GM12878 (cell line): ENCODE results near the gene ABCA2. TPM values are rescaled to one million over a fixed set of nuclear protein-coding genes. Genes with fewer than 3 reads are reported as not detected.

Experiments
- ATAC-seq: fragments of 200-7000 bp; cut with Tn5 transposase; 3 replicates; pipeline ENCODE4 v1.9.1; 2020; ENCODE audit warnings: mild to moderate bottlenecking, moderate library complexity
- BruUV-seq: library from RNA; stranded (reverse); fragments of 400-500 nt; replicated peaks from 2 replicates; lab custom pipeline; 2021; lab: Mats Ljungman, UMichigan
- CTCF ChIA-PET: fragments of 300-600 bp; sonication (Branson Sonifier 250); formaldehyde crosslinking; extraction: SDS; loops from one replicate; lab custom pipeline; 2021; ENCODE audit warnings: inconsistent platforms; lab: Yijun Ruan, JAX
- POLR2A ChIA-PET: fragments of 350-600 bp; formaldehyde crosslinking; extraction: SDS; loops from one replicate; lab custom pipeline; 2021; ENCODE audit warnings: inconsistent platforms; lab: Charles Lee
- RAD21 ChIA-PET: fragments of 300-600 bp; sonication (Branson Sonifier 250); formaldehyde crosslinking; loops from one replicate; lab custom pipeline; 2023; ENCODE audit warnings: antibody characterized with exemption; ENCODE audit not compliant: unreplicated experiment; lab: Charles Lee
- SMC1A ChIA-PET: fragments of 300-600 bp; sonication (Branson Sonifier 250); formaldehyde crosslinking; loops from one replicate; lab custom pipeline; 2023; ENCODE audit not compliant: unreplicated experiment, uncharacterized antibody; lab: Charles Lee
- DNase-seq: peaks from one replicate; pipeline ENCODE4 v3.0.0-alpha.2; 2011; ENCODE audit warnings: low read depth, low spot score
- FAIRE-seq: peaks from 3 replicates; lab custom pipeline; 2011; peaks lifted over from hg19 to GRCh38; lab: Jason Lieb, UNC
- H2AFZ ChIP-seq: 2 replicates; pipeline ENCODE4 v1.6.0; 2011; ENCODE audit warnings: low read depth, low read length, control low read depth; ENCODE audit not compliant: control insufficient read depth
- H3K27ac ChIP-seq: 2 replicates; pipeline ENCODE4 v1.5.1; 2011; ENCODE audit warnings: control low read depth; ENCODE audit not compliant: control insufficient read depth, insufficient read depth
- H3K27me3 ChIP-seq, 2 experiments: replicated peaks in 1 of 2; 2 replicates each; pipeline versions ENCODE4 v1.6.0 to v1.6.1; 2011; ENCODE audit warnings: low read length in 1 of 2; ENCODE audit not compliant: control insufficient read depth in 2 of 2, insufficient read depth in 2 of 2
- H3K36me3 ChIP-seq, 2 experiments: 2 replicates each; pipeline ENCODE4 v1.5.1; 2011; ENCODE audit warnings: low read length in 1 of 2; ENCODE audit not compliant: control insufficient read depth in 2 of 2, insufficient read depth in 2 of 2
- H3K4me1 ChIP-seq: 2 replicates; pipeline ENCODE4 v1.6.1; 2011; ENCODE audit warnings: mild to moderate bottlenecking, low read length, moderate library complexity, mixed read lengths; ENCODE audit not compliant: control insufficient read depth, insufficient read depth
- H3K4me2 ChIP-seq: 2 replicates; pipeline ENCODE4 v1.6.0; 2011; ENCODE audit warnings: control low read depth; ENCODE audit not compliant: control insufficient read depth, insufficient read depth
- H3K4me3 ChIP-seq: fragments of 200-600 bp; sonication (generic); 2 replicates; pipeline ENCODE4 v1.5.1; 2016
- H3K79me2 ChIP-seq: 2 replicates; pipeline ENCODE4 v1.6.0; 2011; ENCODE audit warnings: low read length; ENCODE audit not compliant: control insufficient read depth, insufficient read depth
- H3K9ac ChIP-seq: 2 replicates; pipeline ENCODE4 v1.8.0; 2011; ENCODE audit warnings: low read length, control low read depth, mixed read lengths; ENCODE audit not compliant: control insufficient read depth, insufficient read depth
- H3K9me3 ChIP-seq: replicated peaks from 3 replicates; pipeline ENCODE4 v1.5.1; 2011; ENCODE audit warnings: mild to moderate bottlenecking, low read length; ENCODE audit not compliant: control insufficient read depth, insufficient read depth
- H4K20me1 ChIP-seq: 2 replicates; pipeline ENCODE4 v1.6.0; 2011; ENCODE audit not compliant: control insufficient read depth, insufficient read depth
- ESRRA ChIP-seq: IDR thresholded peaks from 2 replicates; pipeline ENCODE4 v1.6.1; 2012; ENCODE audit warnings: mild to moderate bottlenecking, low read length, improper control_type of control experiment
- EZH2 ChIP-seq: IDR thresholded peaks from 2 replicates; pipeline ENCODE4 v1.6.1; 2012; ENCODE audit warnings: low read depth, mild to moderate bottlenecking, control low read depth, inconsistent platforms, low read length, borderline replicate concordance; ENCODE audit not compliant: control insufficient read depth
- SPI1 ChIP-seq: IDR thresholded peaks from 2 replicates; pipeline ENCODE4 v1.6.1; 2011; ENCODE audit warnings: low read depth, mild to moderate bottlenecking, low read length, moderate library complexity, borderline replicate concordance; ENCODE audit not compliant: insufficient read depth
- SREBF1 ChIP-seq: IDR thresholded peaks from 2 replicates; pipeline ENCODE4 v1.6.1; 2012; ENCODE audit warnings: mild to moderate bottlenecking, low read length
- SUZ12 ChIP-seq: fragments of 200-600 bp; sonication (generic); IDR thresholded peaks from one replicate; pipeline ENCODE4 v1.6.1; 2018; ENCODE audit warnings: antibody characterized with exemption, mild to moderate bottlenecking; ENCODE audit not compliant: unreplicated experiment
- ZNF622 ChIP-seq: fragments of 450-650 bp; IDR thresholded peaks from 2 replicates; pipeline ENCODE4 v1.6.1; 2017; ENCODE audit warnings: mild to moderate bottlenecking, inconsistent platforms
- WGBS: methylation state at CpG from one replicate; pipeline ENCODE4 v1.1.6; 2016; ENCODE audit warnings: low lambda C conversion rate; ENCODE audit not compliant: insufficient replicate concordance, insufficient coverage; ENCODE audit errors: missing lambda C conversion rate; 5-methylcytosine and 5-hydroxymethylcytosine counted together
- in situ Hi-C: fragments of 300-500 bp; cut with MboI; formaldehyde crosslinking; loops from 9 replicates; pipeline ENCODE4 v1.14.3; 2018; ENCODE audit warnings: mixed read lengths
- intact Hi-C: fragments of 100-400 bp; cut with micrococcal nuclease; formaldehyde crosslinking; loops from one replicate; pipeline ENCODE4 v1.14.2; 2022; ENCODE audit not compliant: unreplicated experiment
- polyA plus RNA-seq, 11 experiments: library from polyadenylated mRNA; depleted of rRNA in 4 of 11; unstranded in 6 of 11; stranded (reverse) in 5 of 11; fragments of >200 nt; fragmentation: Nextera tagmentation in 4 of 11; fragmentation: Illumina TruSeq in 1 of 11; extraction: Ambion mirVana in 4 of 11; extraction: Trizol in 1 of 11; gene quantifications; 1 replicate in 1 of 11; 2 replicates in 10 of 11; pipeline versions ENCODE4 v1.2.1 to v1.2.3, GENCODE V29; 2011 to 2016; ENCODE audit warnings: inconsistent platforms in 2 of 11, missing spikeins in 2 of 11, low read depth in 1 of 11
- total RNA-seq, 4 experiments: library from RNA; depleted of rRNA in 3 of 4; stranded (reverse); fragments of >200 nt in 3 of 4; fragmentation: Illumina TruSeq in 1 of 4; extraction: Trizol in 1 of 4; gene quantifications; 2 replicates each; pipeline versions ENCODE4 v1.2.1 to v1.2.3, GENCODE V29; 2013 to 2021

ABCA2 gene
- total and polyA plus RNA-seq, 10 of the 15 experiments (the other 5 are each of a cell fraction or from before 2014, with no cell fraction given), result 0.13 to 2.6 (median 0.71) TPM; not detected in 2

GRCh38 chr9:136968333-136969127, 59.5 kb downstream of the ABCA2 start:
- no peak overlapping the region for H2AFZ ChIP-seq
- ChIA-PET SMC1A (no interaction called here), POLR2A (no interaction called here), RAD21 (no interaction called here), CTCF (interaction anchor here (0.8 kb wide), 1 partner anchor 21 kb away, joined by 4 read pairs; no protein-coding TSS in a partner anchor)
- WGBS, result 32% methylated on average over 17 of the region's 17 CpGs
- ATAC-seq (no peak), FAIRE-seq (no peak), DNase-seq (no peak)
- H3K36me3 ChIP-seq, result no peaks in the 10 kb centered on the region
- no peak overlapping the region for H3K4me3 ChIP-seq
- no peak overlapping the region for H3K27ac ChIP-seq
- H3K9me3 ChIP-seq, result no peaks in the 10 kb centered on the region
- in situ Hi-C loops (no loop called here), intact Hi-C loops (no loop called here)
- H4K20me1 ChIP-seq, result no peaks in the 10 kb centered on the region; the same call in 1 of the 2 replicates
- H3K79me2 ChIP-seq, result no peaks in the 10 kb centered on the region
- no peak for TF ChIP-seq ESRRA
- no peak for TF ChIP-seq ZNF622
- TF ChIP-seq EZH2, result no peak
- no peak for TF ChIP-seq SREBF1
- TF ChIP-seq SPI1, result no peak
- no peak for TF ChIP-seq SUZ12
- H3K9ac ChIP-seq, result no peak overlapping the region
- H3K27me3 ChIP-seq, result no peaks in the 10 kb centered on the region
- H3K4me1 ChIP-seq, result peaks cover 7% of the 10 kb centered on the region
- BruUV-seq, result no TSS peak
- no peak overlapping the region for H3K4me2 ChIP-seq
